ENCODE results near the gene GIMAP5. TPM values are rescaled to one million over a fixed set of nuclear protein-coding genes. Genes with fewer than 3 reads are reported as not detected.

Gene GIMAP5
- total RNA-seq, 6 experiments from 2014 or later = 2.9 to 9.8 (median 8.0) TPM

- intact Hi-C loops (cut with DNase I) = no loop called here
- WGBS (ENCODE audit: insufficient coverage, low coverage, low lambda C conversion rate, missing lambda C conversion rate) = 45% methylated on average over 4 of the region's 4 CpGs
- DNase-seq (no peak), ATAC-seq (peak; percentile 22 to 52 (median 34))
- no peaks in the 10 kb centered on the region for H3K27me3 ChIP-seq
- peak overlapping the region; percentile 38 to 49 (median 44) for H3K4me3 ChIP-seq
- peak overlapping the region in 1 of 3 donors; percentile 54 for H3K27ac ChIP-seq
- TF ChIP-seq CTCF (IDR thresholded peaks at IDR 0.05) (no peak), POLR2A (IDR thresholded peaks at IDR 0.05) (peak; percentile 20)
- peaks cover 0 to under 1% (median 0%) of the 10 kb centered on the region in 4 donors for H3K4me1 ChIP-seq
- no peaks in the 10 kb centered on the region for H3K9me3 ChIP-seq
- no peaks in the 10 kb centered on the region for H3K36me3 ChIP-seq
Observed at GRCh38 chr7:150717814-150718420, 19.3 kb upstream of the GIMAP5 start.

GRCh38 chr7:150719436-150719835, 17.8 kb upstream of the GIMAP5 start:
- H3K4me3 ChIP-seq = no peak overlapping the region
- H3K27ac ChIP-seq = no peak overlapping the region
- H3K27me3 ChIP-seq = no peaks in the 10 kb centered on the region
- 62% methylated on average over 4 of the region's 4 CpGs for WGBS (ENCODE audit: insufficient coverage, low coverage, low lambda C conversion rate, missing lambda C conversion rate)
- intact Hi-C loops (cut with DNase I) = no loop called here
- TF ChIP-seq CTCF (IDR thresholded peaks at IDR 0.05) = no peak
- TF ChIP-seq POLR2A (IDR thresholded peaks at IDR 0.05) = no peak
- H3K36me3 ChIP-seq = no peaks in the 10 kb centered on the region
- DNase-seq (no peak), ATAC-seq (no peak)
- H3K4me1 ChIP-seq = peaks cover 0 to 11% (median 2%) of the 10 kb centered on the region in 4 donors
- no peaks in the 10 kb centered on the region for H3K9me3 ChIP-seq

GRCh38 chr7:150719960-150720891, 17.0 kb upstream of the GIMAP5 start:
- no peak overlapping the region for H3K4me3 ChIP-seq
- 67% methylated on average over 1 of the region's 52 CpGs for WGBS (ENCODE audit: insufficient coverage, low coverage, low lambda C conversion rate, missing lambda C conversion rate)
- intact Hi-C loops (cut with DNase I) = no loop called here
- ATAC-seq (no peak), DNase-seq (no peak)
- TF ChIP-seq CTCF (IDR thresholded peaks at IDR 0.05) (no peak), POLR2A (IDR thresholded peaks at IDR 0.05) (no peak)
- no peaks in the 10 kb centered on the region for H3K9me3 ChIP-seq
- no peaks in the 10 kb centered on the region for H3K27me3 ChIP-seq
- no peak overlapping the region for H3K27ac ChIP-seq
- peaks cover 0 to 11% (median 2%) of the 10 kb centered on the region in 4 donors for H3K4me1 ChIP-seq
- H3K36me3 ChIP-seq = no peaks in the 10 kb centered on the region

GRCh38 chr7:150721970-150722373, 15.2 kb upstream of the GIMAP5 start:
- ATAC-seq (no peak), DNase-seq (no peak)
- H3K27me3 ChIP-seq = no peaks in the 10 kb centered on the region
- no peaks in the 10 kb centered on the region for H3K9me3 ChIP-seq
- no peak overlapping the region for H3K27ac ChIP-seq
- H3K36me3 ChIP-seq = no peaks in the 10 kb centered on the region
- H3K4me3 ChIP-seq = no peak overlapping the region
- no peak for TF ChIP-seq CTCF (IDR thresholded peaks at IDR 0.05)
- TF ChIP-seq POLR2A (IDR thresholded peaks at IDR 0.05) = no peak
- WGBS (ENCODE audit: insufficient coverage, low coverage, low lambda C conversion rate, missing lambda C conversion rate) = 86% methylated on average over 10 of the region's 11 CpGs
- intact Hi-C loops (cut with DNase I) = no loop called here
- peaks cover 0 to 11% (median 2%) of the 10 kb centered on the region in 4 donors for H3K4me1 ChIP-seq

Measured in right lobe of liver (tissue), 6 donors.